IPS DF 19.7 (cell line): Measurements from ENCODE around the gene MYO1E.
"Not testable (repeated sequence)": the region's sequence is repeated elsewhere in the genome, so short reads cannot be mapped to it uniquely, and the experiment has no call there.

Experiments used
- DNase-seq: peaks from one replicate; pipeline ENCODE4 v3.0.0-alpha.2; 2013; ENCODE audit warnings: low read depth, low spot score

Gene MYO1E

DNA sequence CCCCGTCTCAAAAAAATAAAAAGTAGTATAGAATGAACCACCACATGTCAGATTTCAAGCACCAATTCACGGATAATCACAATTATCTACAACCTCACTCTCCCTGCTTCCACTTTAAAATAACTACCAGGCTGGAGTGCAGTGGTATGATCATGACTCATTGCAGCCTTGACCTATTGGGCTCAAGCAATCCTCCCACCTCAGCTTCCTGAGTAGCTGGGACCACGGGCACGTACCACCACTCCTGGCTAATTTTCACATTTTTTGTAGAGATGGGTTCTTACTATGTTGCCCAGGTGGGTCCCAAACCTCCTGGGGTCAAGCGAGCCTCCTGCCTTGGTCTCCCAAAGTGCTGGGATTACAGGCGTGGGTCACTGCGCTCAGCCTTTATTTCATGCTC lies 204.1 kb downstream of the MYO1E start:
- DNase-seq: no peak

DNA sequence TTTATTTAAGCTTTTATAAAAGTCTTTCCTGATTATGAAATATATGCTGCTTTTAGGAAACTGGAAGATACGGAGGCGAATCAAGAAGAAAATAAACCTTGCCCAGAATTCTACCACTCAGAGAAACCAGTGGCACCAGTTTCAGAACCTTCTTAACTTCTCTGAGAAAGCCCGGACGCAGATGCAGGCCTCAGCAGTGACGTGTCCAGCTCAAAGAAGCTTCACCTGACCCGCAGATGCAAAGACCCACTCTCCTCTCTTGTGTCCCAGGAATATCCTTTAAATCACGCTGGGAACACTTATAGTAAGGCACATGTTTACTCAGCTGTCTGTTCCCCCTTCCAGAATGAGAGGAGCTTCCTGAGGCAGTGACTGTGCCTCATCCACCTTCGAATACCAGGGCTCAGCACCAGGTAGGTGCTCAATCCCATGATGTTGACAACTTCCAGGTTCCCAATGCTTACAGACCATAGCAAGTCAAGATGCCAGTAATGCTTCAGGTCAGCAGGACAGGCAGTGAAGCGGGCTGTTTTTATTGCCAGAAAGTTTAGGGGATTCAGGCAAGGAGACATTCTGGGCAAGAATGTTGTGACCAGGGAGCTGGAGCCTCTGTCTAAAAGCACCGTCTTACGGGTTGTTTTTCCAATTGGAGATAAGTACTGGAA lies 205.9 kb downstream of the MYO1E start:
- no peak for DNase-seq

DNA sequence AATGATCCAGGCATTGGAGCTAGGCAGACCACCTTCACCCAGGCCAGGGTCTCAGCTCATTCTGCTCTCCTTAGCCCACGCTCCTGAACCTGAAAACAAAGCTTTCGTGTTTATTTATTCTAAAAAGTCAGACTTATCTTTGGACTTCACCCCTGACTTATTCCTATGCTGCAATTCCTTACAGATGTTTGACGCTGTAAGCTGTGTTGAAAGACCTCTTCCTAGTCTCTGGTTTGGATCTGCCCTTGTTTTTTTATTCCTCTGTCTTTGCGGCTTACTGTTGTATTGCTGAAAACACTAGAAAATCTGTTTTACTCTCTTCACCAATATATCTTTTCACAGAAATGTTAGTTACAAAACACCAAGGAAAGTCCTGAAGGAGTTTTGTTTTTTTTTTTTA lies 206.5 kb downstream of the MYO1E start:
- no peak for DNase-seq

DNA sequence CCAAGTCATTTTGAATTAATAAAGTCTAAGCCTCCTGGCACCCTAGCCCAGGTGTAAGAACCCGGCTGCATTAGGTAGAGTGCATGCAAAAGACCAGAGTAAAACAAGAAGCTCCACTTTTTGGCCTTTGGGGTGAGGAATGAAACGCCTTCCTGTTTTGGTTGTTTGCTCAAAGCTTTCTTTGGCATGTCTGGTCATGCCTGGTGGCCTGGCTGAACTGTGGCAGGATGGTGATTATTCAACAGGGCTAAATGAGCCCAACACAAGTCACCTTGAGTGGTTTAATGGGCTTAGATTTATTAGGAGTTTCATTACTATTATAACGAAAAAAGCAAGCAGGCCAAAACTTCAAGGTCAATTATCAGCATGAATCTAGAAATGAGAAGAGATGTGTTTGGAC lies 206.9 kb downstream of the MYO1E start:
- DNase-seq: no peak

DNA sequence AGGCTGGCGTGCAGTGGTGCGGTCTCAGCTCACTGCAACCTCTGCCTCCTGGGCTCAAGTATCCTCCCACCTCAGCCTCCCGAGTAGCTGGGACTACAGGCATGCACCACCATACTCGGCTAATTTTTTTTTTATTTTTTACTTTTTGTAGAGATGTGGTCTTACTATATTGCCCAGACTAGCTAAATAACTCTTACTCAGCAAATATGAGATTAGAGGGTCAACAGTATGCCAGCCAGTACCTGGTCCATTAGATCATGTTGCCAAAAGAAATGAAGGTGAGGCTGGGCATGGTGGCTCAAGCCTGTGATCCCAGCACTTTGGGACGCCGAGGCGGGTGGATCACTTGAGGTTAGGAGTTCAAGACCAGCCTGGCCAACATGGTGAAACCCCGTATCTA lies 210.6 kb downstream of the MYO1E start:
- not testable (repeated sequence) for DNase-seq

DNA sequence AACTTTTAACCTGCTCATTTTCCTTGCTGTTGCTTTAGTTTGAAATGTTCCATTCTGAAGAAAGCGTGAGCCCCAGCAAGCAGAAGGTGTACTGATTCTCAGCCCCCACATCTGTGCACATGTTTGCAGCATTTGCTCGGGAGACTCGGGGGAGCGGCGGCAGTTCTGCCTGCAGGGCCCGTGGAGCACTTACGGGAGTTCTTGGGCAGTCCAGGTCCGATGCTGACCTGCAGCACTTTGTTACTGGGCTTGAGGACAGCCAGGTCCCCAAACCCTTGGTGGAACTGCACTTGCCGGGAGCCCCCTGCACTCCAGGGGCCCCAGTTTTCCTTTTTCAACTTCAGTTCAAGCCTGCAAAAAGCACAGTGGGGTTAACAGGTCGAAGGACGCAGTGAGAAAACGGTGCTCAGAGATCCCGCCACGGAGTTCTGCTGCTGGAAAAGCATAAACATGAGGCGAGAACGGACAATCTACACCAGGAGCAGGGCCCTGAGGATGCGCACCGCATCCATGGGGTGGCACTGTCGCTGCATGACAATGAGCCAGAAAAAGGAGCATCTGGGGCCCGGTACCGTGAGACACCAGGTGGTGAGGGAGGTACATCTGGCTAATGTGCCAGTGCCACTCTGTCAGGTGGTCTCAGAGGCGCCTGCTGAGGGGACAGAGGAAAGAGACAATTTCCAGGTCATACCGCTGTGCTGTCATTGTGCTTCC lies 211.6 kb downstream of the MYO1E start:
- no peak for DNase-seq

DNA sequence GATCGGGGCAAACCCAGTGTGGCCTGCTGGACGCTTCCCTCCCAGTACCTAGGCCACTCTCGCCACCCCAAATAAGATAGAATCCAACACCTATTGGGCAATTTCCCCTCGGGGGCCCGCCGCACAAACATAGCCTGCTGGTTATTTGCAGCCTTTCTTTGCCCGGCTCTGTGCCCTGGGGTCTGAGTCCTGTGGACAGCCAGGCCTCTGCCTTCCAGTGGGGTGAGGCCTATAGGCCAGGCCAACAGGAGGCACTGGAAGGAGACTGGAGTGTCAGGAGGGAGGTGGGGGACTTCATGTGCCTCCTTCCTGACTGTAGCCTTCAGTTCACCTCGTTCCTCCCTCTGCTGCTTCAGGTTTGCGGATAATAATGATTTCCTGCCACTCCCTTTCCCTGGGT lies 213.5 kb downstream of the MYO1E start:
- DNase-seq: no peak

DNA sequence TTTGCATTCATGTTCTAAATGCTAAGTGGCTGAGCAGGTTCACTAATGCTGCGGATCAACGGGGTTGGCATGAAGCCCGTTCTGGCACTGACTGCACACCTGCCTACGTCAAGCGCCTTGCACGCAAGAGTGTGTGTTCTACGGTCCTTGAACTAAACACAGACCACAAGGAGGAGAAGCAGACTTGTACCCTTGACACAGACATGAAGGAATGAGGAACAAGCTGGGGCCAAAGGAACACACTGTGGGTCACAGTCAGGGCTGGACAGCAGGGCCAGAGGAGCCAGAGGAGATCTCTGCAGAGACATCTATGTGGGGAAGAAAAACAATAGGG lies 214.0 kb downstream of the MYO1E start:
- DNase-seq: no peak

DNA sequence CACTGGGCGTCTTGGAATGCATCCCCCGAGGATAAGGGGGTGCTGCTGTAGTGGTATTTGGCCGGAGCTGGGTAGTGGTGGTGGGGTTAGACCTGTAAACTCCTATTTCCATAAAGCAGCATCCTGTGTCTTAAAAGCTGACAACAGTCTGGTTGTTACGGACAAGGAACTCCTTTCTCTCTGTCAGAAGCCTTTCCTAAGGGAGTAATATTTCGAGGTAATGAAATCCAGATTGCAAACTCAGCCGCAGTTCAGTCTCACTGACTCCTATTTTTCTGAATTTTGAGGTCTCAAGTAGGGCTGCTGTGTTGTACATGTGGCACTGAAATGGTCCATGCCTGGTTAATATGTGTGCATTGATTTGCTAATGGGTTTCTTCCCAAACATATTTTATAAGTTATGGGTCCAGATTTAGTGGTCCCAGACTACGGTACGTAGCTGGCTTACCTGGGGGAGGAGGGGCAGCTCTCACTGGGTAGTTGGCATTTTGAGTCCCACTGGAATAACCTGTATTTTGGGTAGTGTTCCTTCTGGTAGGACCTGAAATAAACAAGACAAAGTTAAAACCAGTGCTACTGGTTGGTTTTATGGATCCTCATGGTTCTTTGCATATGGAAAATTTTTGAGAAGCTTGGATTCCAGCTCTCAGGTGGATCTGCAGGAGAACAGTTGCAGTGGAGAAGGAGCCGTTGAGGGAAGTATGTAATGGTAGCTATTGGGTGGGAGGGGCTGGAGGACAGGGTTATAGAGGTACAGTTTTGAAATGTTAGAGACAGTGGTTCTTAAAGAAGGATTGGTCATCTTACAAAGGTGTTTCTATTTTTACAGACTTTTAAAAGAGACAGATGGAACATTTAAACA lies 214.6 kb downstream of the MYO1E start:
- DNase-seq: no peak

DNA sequence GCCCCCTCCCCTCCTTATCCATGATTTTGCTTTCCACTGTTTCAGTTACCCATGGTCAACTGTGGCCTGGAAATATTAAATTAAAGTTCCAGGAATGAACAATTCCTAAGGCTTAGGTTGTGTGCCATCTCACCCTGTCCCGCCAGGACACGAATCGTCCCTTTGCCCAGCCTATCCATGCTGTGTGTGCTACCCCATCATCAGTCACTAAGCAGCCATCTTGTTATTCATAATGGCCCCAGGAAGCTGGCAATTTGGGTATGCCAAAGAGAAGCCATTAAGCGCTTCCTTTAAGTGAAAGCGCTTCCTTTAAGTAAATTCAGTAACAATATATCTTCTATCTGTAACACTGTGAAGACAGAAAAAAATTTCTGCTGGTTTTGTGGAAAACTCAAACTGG lies 215.3 kb downstream of the MYO1E start:
- no peak for DNase-seq

DNA sequence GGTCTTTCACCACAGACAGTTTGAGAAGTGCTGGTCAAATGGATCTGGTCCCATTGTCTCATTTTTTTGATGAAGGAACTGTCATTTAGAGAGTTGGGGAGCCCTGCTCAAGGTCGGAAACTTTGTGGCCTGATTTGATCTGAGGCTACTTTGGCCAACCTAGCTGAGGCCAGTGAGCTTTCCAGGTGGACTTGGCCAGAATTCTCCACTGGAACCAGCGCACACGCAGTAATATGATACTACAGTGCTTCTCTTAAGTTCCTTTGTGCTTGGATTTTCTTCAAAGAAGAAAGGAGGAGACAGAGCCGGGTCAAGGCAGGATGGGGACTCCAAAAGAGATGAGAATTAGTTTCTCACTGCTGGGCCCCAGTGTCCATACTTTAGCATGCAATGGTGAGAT lies 217.2 kb downstream of the MYO1E start:
- DNase-seq: no peak

DNA sequence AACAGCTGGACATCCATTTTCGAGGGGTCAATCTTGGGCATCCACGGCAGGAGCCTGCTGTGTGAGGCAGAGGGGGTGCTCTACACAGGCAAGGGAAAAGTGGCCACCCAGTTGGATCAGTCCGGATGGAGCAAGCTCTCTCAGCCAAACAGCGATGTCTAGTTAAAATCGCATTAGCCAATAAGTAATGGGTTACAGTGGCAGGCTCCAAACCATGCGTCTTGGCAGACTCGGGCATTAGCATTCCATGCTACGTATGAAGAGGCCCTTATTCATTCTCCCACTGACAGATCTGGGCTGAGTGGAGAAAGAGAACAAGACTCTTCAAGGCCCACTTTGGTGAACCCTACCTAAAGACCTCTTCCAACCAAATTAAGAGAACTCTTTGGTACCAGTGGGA lies 218.4 kb downstream of the MYO1E start:
- DNase-seq: no peak

DNA sequence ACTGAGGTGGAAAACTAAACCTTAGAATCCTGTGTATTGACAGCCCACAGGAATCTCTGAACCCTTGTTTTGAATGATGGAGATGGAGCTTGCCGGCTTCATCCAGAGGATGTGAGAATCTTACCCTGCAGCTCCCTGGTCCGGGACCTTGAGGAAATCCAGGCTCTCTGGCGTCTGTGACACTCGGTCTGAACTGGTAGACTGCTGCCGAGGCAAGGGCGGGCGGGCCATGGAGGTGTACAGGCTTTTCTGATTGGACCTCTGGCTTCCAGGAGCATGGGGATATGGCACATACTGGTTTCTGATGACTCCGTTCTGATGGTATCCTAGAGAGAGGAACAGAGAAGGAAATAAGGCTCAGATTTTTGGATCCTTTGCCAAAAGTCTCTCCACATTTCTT lies 219.2 kb downstream of the MYO1E start:
- DNase-seq: no peak

DNA sequence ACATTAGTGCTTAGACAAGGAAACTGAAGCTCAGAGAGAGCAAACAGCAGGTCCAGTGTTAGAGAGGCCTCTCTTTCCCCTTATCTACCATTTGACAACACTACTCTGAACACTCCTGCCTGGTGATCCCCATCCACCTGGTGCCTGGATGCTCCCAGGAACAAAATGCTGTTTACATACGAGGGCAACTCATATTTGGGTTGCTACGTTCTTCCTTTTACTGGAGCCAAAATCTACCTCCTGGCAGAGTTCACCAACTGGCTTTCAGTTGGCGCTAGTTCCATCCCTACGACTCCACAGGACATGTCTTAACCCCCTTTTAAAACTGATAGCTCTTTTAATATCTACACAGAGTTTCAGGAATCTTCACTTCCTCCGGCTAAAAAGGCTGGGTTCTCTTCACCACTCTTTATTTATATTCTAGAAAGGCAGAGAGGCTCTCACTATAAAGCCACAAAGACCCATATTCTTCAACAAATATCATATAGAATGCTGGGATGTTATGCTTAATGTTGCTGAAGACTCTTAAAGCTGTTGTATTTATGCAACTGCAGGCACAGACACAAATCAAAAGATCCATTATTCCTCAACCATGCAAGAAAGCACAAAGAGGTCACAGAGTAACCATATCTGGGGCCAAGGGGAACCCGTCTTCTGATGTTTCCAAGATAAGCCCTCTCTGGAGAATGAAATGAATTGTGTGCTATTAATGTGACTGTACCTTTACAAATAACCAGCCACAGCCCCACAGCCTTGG lies 219.8 kb downstream of the MYO1E start:
- no peak for DNase-seq

DNA sequence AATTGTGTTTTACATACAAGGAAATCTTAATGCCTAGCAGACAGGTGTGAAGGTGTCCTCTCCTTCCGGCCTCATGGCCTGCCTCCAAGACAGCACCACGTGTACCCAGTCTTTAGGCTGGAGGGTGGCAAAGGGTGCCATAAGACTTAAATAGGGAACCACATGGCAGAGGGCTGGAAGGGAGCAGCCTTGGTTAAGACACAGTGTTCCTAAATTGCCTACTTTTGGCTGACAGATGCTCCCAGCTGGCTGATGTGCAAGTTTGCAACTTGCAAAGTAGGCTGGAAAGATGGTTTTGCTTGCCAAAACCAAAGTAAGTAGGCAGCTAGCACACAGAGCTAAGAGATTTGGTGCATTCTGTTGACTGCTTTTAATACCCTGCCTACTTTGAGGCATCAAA lies 222.5 kb downstream of the MYO1E start:
- DNase-seq: no peak

DNA sequence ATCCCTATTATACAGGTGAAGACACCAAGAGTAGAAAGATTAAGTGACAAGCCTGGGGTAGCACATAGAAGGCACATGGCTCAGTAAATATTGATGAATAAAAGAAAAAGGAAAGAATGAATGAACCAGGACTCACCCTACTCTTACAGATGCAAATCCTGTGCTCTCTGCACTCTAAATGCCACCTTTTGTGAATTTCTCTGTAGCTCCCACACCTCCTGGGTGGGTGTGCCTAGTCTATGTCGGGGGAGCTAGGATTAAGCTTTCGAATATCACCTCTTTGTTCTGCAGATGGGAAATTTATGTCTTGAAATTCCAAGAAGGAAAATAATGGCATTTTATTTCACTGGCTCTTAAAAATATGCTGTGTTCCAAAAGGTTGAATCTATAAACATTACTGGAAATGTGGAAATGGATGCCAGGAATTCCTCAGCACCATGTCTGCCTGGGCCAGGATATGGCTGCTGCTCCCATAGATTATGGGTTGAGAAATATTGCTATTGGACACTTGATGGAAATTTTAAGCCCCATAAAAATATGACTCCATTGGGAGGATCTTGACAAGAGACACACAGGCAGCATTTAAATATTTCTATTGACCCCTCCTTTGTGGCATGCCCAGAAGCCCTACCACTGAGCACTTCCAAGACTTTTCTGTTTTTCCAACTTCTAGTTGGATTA lies 224.4 kb downstream of the MYO1E start:
- no peak for DNase-seq

DNA sequence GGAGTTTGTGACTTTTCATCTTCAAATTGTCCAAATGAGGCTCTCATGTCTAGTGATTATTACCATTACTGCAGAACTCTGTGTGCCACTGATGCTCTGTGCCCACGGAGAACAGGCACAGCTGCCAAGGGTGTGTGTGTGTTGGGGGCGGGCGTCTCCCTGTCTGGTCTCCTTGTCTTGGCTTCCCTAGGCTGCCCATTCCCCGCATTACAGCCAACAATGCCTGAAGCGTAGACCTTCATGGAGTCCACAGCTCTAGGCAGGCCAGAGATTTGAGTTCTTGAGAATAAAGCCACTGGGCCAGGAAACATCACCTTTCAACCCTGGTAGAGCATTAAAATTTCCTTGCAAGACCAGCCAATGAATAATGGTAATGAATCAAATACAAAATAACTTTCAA lies 225.0 kb downstream of the MYO1E start:
- DNase-seq: no peak

DNA sequence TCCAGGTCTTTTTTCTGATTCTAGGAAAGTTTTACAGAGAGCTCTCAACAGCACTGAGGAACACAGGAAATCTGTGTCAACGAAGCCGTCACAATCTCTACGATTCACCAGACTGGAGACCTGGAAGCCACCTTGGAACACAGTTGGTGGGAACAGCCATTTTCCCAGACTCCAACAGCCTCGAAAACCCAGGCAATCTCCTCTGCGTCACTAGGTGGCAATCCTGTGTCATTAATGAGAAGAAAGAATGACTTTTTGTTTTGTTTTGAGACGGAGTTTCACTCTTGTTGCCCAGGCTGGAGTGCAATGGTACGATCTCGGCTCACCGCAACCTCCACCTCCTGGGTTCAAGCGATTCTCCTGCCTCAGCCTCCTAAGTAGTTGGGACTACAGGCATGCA lies 228.1 kb downstream of the MYO1E start:
- DNase-seq: not testable (repeated sequence)

DNA sequence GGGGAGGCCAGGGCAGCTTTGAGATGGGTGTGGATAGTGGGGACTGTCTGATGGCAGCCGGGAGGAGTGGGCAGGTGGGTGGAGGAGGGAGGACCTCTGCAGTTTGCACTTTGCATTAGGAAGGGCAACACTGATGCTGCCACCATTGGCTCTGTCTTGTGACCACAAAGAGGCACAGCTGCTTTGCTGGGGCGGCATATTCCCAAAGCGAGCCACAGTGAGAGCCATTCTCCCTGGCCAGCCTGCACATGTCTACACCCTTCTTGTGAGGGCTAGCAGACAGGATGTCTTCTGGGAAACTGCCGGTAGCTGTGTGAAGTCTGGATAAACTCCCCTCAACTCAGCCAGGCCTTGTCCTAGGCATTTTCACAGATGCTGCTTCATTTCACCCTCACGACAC lies 229.4 kb downstream of the MYO1E start:
- DNase-seq: no peak

DNA sequence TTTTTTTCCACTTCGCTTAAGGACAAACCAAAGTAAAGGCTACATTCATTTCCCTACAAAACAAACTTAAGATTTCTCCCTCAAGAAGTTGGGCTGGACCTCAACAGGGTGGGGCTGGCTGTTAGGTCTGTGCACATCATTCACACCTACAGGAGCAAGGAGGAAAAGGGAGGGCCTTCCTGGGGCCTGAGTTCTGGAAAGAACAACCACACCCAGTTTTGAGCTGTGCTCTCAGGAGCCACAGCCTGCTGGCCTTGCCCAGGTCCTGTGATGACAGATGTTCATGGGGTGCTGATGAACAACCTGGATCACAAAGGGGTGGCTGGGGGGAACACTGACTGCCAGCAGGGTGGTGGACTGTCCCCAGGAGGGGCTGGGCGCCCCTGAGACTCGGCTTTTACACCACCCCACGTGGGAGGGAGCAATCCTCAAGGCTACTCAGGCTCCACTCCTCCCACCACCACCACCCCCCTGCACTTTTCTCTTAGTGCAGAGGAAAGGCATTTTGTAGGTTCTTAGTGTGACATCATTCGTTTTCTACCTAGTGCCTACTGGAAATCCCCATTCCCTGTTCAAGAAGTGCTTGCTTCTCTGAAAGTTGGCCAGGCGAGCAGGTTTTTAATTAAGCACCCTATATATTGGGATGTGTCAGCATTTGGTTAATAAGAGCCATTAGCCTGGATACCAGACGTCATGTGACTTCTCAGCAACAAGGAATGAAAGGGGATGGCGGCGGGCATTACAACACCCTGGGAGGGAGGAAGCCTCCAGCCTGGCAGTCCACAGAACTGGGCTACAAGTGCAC lies 232.0 kb downstream of the MYO1E start:
- DNase-seq: no peak

DNA sequence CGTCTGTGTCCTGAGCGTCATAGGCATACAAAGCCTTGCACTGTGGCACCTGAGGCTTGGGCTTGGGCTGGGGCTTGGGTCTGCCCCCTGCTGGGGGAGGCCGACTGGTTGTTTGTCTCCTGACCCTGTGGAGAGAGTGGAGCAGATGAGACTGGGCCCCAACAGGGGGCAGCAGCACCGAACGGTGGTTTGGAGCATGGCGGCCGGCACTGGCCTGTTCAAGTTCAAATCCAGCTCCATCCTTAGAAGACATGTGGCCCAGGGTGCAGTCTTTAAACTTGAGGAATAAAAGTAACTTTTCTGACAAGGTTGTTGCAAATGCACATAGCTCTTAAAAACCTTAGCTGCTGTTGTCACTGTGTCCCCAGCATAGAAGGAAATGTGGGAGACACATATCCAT lies 234.4 kb downstream of the MYO1E start:
- peak; percentile 63 for DNase-seq
